ENCODE results near the gene NLE1.
A peak's percentile ranks its signal among the peaks of the same experiment; 100 is the strongest.

The NLE1 gene

GRCh38 chr17:35087731-35088355 is 54.3 kb downstream of the NLE1 start:
- no peak for DNase-seq (ENCODE audit: low read depth, low spot score)

DNA sequence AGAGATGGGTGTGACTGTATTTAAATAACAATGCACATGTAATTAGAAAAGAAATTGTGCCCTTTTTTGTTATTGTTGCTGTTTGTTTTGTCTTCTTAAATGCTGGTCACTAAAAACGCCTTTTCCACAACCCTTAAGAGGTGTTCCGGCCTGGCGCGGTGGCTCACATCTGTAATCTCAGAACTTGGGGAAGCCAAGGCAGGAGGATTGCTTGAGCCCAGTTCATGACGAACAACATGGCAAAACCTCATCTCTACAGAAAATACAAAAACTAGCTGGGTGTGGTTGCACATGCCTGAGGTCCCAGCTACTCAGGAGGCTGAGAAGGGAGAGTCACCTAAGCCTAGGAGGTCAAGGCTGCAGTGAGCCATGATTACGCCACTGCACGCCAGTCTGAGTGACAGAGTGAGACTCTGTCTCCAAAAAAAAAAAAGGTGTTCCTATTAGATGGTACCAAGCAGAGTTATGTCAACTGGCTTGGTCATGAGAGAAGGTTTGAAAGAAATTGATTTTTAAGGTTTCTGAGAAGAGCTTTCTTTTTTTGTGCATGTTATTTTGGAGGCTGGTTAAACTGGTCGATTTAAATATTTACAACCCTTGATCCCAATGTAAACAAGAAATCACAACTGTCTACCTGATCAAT is 55.1 kb downstream of the NLE1 start:
- DNase-seq (ENCODE audit: low read depth, low spot score) = no peak

DNA sequence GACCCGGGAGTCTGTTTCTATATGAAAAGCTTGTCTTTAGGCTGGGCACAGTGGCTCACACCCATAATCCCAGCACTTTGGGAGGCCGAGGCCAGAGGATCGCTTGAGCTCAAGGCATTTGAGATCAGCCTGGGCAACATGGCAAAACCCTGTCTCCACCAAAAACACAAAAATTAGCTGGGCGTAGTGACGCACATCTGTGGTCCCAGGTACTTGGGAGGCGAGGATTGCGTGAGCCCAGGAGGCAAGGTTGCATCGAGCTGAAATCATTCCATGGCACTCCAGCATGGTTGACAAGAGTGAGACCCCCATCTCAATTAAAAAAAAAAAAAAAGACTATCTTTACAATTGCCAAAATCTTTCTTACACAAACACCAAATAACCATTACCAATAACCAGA is 55.9 kb downstream of the NLE1 start:
- no peak for DNase-seq (ENCODE audit: low read depth, low spot score)

- peak; percentile 60 for DNase-seq (ENCODE audit: low read depth, low spot score)
Measured at GRCh38 chr17:35084987-35085386, 57.1 kb downstream of the NLE1 start.

DNA sequence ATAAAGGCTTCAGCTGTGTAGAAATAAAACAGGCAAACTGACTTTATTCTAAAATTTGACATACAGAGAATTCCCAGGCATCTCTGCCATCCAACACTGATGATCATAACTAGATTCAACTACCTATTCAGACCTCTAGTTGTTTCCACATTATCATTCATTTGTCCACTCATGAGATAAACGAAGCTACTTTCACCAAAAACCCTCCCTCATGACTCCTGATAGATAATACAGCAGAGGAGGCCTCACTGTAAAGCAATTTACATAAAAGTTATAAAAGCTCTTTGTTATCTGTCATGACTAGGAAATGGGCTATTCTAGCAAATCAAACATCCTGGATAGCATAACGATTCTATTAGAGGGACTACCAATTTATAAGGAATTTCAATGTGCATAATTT is 59.0 kb downstream of the NLE1 start:
- DNase-seq (ENCODE audit: low read depth, low spot score) = no peak

- DNase-seq (ENCODE audit: low read depth, low spot score) = peak; percentile 86
Measured at GRCh38 chr17:35082073-35082657, 59.9 kb downstream of the NLE1 start.

DNA sequence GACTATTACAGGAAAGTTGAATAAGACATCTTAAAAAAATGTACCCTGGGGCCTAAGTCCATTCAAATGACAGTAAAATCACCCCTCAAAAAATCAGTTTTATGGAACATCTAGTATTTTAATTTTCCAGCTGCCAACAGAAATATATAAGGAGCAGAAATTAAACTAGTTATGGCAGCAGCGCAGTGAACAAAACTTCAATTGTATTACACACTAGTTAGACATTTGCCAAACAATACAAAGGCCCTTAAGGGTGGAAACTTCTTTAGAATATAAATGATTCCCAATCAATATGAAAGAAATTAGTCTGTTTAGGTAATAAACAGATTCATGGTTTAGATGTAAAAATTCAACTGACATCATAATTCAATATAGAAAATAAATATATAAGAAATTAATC is 60.5 kb downstream of the NLE1 start:
- DNase-seq (ENCODE audit: low read depth, low spot score) = no peak

GRCh38 chr17:35080536-35080935 is 61.6 kb downstream of the NLE1 start:
- no peak for DNase-seq (ENCODE audit: low read depth, low spot score)

- no peak for DNase-seq (ENCODE audit: low read depth, low spot score)
Measured at GRCh38 chr17:35079547-35080423, 62.3 kb downstream of the NLE1 start.
